Loucy (cell line): ENCODE data around the gene RNF41.

Source experiments
- CTCF ChIP-seq: fragments of 200-600 bp; sonication (generic); conservative IDR thresholded peaks from 2 replicates; pipeline ENCODE4 v1.5.1; 2014; ENCODE audit warnings: mild to moderate bottlenecking, antibody characterized with exemption, low read length
- EZH2phosphoT487 ChIP-seq: fragments of 200-600 bp; IDR thresholded peaks from 2 replicates; pipeline ENCODE4 v1.6.1; 2018; ENCODE audit warnings: antibody characterized with exemption, mild to moderate bottlenecking, moderate library complexity, borderline replicate concordance

DNA sequence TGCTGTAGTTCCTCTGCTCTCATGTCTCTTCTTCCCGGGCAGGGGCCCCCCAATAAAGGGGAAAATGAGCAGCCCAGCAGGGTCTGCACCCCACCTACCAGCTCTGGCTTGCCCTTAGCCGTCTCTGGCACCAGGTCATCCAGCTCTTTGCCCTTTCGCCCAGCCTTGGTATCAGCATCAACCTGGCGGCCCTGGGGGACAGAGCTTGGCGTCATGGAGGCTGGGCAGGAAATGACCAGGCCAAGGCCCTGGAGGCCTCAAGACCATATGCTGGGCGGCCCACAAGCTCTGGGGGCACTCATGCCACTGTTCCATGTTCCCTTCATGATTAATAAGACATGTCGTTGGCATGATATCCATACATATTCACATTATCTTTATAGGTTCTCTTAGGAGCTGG, 48.9 kb downstream of the RNF41 start:
- TF ChIP-seq CTCF = no peak
- TF ChIP-seq EZH2phosphoT487 = no peak
